Fibroblast of the aortic adventitia (primary cell): ENCODE data around the gene S100B. TPM values are rescaled to one million over a fixed set of nuclear protein-coding genes. Genes with fewer than 3 reads are reported as not detected.
"Not testable (repeated sequence)": the region's sequence is repeated elsewhere in the genome, so short reads cannot be mapped to it uniquely, and the experiment has no call there.

ENCODE experiments used
- DNase-seq: peaks from one replicate; pipeline ENCODE4 v3.0.0-alpha.2; 2010; ENCODE audit warnings: low read depth
- H3K4me3 ChIP-seq: 2 replicates; pipeline ENCODE4 v1.5.1; 2011; ENCODE audit warnings: low read depth, mild to moderate bottlenecking, control low read depth, low read length, moderate library complexity
- total RNA-seq: library from RNA; depleted of rRNA; stranded (reverse); fragments of >200 nt; gene quantifications from 2 replicates; pipeline ENCODE4 v1.2.3, GENCODE V29; 2012; ENCODE audit warnings: low replicate concordance
- TF ChIP-seq, protein P1 (sequence below): IDR thresholded peaks from 2 replicates; pipeline ENCODE4 v1.5.1; 2011; ENCODE audit warnings: mild to moderate bottlenecking, low read length, control low read depth, inconsistent platforms; ENCODE audit not compliant: insufficient read depth

The S100B gene
- total RNA-seq, 1 donor: 1.2 TPM

DNA sequence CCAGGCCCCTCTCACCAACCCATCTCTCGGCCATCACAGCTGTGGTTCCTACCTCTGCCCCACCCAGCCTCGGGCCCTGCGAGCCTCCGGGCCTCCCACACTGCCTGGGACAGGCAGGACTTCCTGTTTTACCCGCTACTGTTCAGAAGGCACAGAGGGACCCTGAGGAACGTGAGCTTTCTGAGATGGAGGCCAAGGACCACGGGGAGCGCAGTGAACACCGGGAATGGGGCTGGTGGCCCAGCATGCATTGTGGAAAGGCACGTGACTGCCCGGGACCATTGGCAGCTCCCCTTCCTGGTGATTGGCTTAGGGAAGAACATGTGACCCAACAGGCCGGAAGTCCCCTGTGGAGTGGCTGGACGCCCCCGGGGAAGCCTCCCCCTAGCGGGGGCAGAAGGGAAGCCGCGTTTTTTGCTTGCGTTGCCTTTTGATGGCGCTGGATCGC, 7.0 kb downstream of the S100B start:
- no peak overlapping the region for H3K4me3 ChIP-seq
- TF ChIP-seq, protein P1, sequence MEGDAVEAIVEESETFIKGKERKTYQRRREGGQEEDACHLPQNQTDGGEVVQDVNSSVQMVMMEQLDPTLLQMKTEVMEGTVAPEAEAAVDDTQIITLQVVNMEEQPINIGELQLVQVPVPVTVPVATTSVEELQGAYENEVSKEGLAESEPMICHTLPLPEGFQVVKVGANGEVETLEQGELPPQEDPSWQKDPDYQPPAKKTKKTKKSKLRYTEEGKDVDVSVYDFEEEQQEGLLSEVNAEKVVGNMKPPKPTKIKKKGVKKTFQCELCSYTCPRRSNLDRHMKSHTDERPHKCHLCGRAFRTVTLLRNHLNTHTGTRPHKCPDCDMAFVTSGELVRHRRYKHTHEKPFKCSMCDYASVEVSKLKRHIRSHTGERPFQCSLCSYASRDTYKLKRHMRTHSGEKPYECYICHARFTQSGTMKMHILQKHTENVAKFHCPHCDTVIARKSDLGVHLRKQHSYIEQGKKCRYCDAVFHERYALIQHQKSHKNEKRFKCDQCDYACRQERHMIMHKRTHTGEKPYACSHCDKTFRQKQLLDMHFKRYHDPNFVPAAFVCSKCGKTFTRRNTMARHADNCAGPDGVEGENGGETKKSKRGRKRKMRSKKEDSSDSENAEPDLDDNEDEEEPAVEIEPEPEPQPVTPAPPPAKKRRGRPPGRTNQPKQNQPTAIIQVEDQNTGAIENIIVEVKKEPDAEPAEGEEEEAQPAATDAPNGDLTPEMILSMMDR: no peak

DNA sequence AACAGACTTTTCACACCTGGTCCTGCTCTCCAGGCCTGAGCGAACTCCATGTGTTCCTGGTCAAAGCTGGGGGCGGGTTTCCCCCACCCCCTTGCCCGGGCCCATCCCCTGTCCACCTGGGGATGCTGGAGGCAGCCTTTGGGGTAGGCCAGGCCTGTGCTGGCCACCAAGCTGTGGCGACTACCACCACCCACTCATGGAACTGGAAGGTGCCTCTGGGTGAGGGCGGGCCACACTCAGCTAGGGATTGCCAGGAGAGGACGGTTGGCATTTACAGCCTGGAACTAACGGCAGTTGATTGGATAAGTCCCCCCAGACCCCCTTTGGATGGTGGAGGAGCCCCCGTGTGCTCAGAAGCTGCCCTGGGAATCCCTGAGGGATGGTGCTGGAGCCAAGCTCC, 7.9 kb downstream of the S100B start:
- TF ChIP-seq, protein P1: no peak
- no peak overlapping the region for H3K4me3 ChIP-seq
- DNase-seq: no peak

More for the DNA sequence above, 7.0 kb downstream of the S100B start:
- no peak for DNase-seq

DNA sequence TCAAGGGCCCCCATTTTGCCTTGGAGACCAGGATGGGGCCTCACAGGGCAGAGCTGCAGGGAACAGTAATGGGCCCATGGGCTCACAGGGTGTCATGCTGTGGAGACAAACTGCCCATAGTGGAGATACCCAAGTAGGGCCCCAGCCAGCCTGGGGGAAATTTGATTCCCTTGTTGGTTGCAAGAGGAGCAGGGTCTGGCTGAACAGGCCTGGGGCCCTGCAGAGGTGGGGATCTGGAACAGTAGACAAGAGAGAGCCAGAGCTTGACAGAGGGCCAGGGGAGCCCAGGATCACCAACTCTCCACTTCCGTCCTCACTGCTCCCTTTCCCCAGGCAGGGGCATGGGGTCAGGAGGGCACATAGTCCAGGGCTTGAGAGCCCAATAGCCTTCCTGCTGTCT, 8.7 kb downstream of the S100B start:
- TF ChIP-seq, protein P1: no peak
- no peak overlapping the region for H3K4me3 ChIP-seq
- DNase-seq: no peak

DNA sequence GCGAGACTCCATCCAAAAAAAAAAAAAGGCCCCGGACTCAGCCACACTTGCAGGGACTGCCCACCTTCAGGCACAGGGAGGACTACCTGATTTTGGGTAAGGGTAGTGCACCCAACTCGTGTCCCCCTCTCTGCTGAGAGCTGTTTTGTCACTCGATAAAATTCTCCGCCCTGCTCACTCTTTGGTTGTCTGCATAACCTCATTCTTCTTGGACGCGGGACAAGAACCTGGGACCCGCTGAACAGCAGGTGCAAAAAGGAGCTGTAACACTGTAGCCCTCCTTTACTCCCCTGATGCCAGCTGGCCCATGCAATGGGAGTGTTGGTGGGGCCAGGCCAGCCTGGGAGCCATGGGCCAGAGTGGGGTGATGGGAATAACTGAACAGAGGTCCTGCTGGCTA, 10.6 kb downstream of the S100B start:
- DNase-seq: no peak
- no peak overlapping the region for H3K4me3 ChIP-seq
- TF ChIP-seq, protein P1: no peak

DNA sequence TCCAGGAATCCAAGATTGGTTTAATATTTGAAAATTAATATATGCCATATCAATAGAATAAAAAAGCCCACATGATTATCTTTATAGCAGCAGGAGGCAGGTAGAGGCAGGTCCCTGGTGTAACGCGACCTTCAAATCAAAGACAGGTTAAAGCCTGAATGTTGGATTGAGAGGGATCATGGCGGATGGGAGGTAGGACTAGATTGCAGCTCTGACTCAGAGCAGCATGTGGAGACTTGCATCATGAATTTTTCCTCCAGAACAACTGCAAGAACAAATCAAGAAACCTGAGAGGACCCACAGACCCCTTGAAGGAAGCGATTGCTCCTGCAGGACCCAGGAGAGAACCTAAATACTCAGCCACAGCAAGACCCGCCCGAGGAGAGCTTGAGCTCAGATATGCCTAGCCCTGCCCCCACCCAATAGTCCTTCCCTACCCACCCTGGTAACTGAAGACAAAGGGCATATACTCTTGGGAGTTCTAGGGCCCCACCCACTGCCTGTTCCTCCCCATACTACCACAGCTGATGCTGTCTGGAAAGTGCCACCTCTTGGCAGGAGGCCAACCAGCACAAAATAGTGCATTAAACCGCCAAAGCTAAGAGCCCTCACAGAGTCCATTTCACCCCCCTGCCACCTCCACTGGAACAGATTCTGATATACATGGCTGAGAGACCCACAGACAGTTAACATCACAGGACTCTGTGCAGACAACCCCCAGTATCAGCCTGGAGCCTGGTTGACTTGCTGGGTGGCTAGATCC, 19.5 kb downstream of the S100B start:
- TF ChIP-seq, protein P1: no peak
- no peak for DNase-seq
- H3K4me3 ChIP-seq: no peak overlapping the region

DNA sequence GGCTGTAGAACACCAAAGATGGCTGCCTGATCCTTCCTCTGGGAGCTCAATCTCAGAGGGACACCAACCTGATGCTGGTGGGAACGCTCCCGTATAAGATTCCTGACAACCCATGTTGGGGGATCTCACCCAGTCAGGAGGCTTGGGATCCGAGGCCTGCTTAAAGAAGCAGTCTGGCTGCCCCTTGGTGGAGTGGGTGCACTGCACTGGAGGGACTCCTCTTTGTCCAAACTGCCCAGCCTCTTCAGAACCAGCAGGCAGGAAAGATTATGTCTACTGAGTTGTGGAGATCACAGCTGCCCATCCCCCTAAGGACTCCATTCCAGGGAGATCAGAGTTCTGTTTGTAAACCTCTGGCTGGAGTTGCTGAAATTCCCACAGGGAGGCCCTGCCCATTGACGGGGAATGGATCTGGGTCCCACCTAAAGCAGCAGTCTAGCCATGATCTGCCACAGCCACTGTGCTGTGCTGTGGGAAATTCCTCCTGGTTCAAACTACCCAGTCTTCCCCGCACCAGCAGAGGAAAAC, 23.0 kb downstream of the S100B start:
- TF ChIP-seq, protein P1: no peak
- H3K4me3 ChIP-seq: no peak overlapping the region
- no peak for DNase-seq

DNA sequence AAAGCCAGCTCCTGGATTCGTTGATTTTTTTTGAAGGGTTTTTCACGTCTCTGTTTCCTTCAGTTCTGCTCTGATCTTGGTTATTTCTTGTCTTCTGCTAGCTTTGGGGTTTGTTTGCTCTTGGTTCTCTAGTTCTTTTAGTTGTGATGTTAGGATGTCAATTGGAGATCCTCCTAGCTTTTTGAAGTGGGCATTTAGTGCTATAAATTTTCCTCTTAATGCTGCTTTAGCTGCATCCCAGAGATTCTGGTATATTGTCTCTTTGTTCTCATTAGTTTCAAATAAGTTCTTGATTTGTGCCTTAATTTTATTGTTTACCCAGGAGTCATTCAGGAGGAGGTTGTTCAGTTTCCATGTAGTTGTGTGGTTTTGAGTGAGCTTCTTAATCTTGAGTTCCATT, 25.5 kb downstream of the S100B start:
- DNase-seq, H3K4me3 ChIP-seq: not testable (repeated sequence)

DNA sequence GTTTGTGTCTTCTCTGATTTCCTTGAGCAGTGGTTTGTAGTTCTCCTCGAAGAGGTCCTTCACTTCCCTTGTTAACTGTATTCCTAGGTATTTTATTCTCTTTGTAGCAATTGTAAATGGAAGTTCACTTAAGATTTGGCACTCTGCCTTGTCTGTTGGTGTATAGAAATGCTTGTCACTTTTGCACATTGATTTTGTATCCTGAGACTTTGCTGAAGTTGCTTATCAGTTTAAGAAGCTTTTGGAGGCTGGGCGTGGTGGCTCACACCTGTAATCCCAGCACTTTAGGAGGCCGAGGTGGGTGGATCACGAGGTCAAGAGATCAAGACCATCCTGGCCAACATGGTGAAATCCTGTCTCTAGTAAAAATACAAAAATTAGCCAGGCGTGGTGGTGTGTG, 27.1 kb downstream of the S100B start:
- DNase-seq: not testable (repeated sequence)

More for the DNA sequence above, 27.1 kb downstream of the S100B start:
- not testable (repeated sequence) for H3K4me3 ChIP-seq
